ENCODE results near the gene ACTN4. TPM values are rescaled to one million over a fixed set of nuclear protein-coding genes. Genes with fewer than 3 reads are reported as not detected.

ACTN4 gene
- total and polyA plus RNA-seq, 10 of the 15 experiments (the other 5 are each of a cell fraction or from before 2014, with no cell fraction given): 2.4 to 293 (median 72.5) TPM

GRCh38 chr19:38648769-38649304 is 1.4 kb downstream of the ACTN4 start (continued):
- TF ChIP-seq RELB (IDR thresholded peaks at IDR 0.05; ENCODE audit: low read depth) (0 out of 2 replicates have a peak, but pooled peaks have one; percentile 9), MEF2A (IDR thresholded peaks at IDR 0.05; ENCODE audit: insufficient read depth, low read depth, low read length) (no peak), NBN (IDR thresholded peaks at IDR 0.05) (0 out of 2 replicates have a peak, but pooled peaks have one; percentile 12)

DNA sequence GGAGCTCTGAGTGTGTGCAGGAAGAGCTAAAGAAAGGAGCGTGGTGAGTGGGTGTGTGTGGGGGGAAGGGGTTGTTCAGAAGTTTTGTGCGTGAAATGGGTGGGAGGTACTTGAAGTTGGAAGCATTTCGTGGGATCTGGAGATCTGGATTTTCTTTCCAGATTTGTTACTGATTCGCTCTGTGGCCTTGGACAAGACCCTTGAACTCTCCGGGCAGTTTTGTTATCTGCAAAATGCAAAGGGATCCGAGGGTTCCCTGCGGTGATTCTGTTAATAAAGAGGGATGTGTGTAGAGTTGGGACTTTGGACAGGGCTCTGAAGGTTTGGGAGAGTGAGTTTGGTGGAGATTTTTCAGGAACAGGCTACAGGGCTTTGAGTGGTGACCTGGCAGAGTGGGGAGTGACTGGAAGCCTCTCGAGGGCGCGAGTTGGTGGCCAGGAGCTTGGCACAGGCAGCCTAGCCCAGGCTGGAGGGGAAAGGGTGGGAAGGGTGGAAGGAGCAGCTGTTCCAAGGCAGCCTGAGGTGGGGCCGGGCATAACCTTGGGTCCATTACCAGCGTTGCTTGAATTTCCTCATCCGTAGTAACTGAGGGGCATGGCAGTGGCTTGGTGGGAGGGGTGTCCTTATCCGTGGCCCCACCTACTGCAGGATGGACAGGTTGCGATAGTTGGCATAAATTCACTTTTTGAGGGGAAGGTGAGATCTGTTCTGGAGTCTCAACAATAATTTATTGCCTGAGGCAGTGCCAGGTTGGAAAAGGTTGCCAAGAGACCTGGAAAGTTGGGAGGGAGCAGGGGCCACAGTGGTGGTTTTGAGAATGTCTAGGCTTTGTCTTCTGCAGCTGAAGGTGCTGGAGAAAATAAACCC is 2.1 kb downstream of the ACTN4 start:
- ATAC-seq (no peak), FAIRE-seq (no peak), DNase-seq (ENCODE audit: low read depth, low spot score) (no peak)
- TF ChIP-seq SREBF1 (IDR thresholded peaks at IDR 0.05; ENCODE audit: low read length): no peak
- 0 out of 2 replicates have a peak, but pooled peaks have one; percentile 33 for TF ChIP-seq POLR2AphosphoS2 (IDR thresholded peaks at IDR 0.05; ENCODE audit: low read depth, low read length)
- TF ChIP-seq EGR1 (IDR thresholded peaks at IDR 0.05; ENCODE audit: borderline replicate concordance in 1 of 2, low read depth in 2 of 2, low read length in 2 of 2): 0 out of 3 replicates have a peak, but pooled peaks of 1 of the 2 experiments have one; percentile 15
- TF ChIP-seq NFYA (IDR thresholded peaks at IDR 0.05; ENCODE audit: borderline replicate concordance, low read depth, low read length): no peak
- 0 out of 2 replicates have a peak, but pooled peaks have one; percentile 20 for TF ChIP-seq MXI1 (IDR thresholded peaks at IDR 0.05; ENCODE audit: low read depth, low read length)
- TF ChIP-seq CEBPB (IDR thresholded peaks at IDR 0.05; ENCODE audit: borderline replicate concordance in 1 of 2, low read depth in 2 of 2, low read length in 2 of 2): no peak
- peak; percentile 36; the same call in 1 of the 2 replicates for TF ChIP-seq MTA3 (IDR thresholded peaks at IDR 0.05; ENCODE audit: borderline replicate concordance, low read length)
- TF ChIP-seq SIN3A (IDR thresholded peaks at IDR 0.05; ENCODE audit: low read depth, low read length): peak; percentile 50; the same call in 1 of the 2 replicates
- WGBS (ENCODE audit: insufficient coverage, insufficient replicate concordance, low lambda C conversion rate, missing lambda C conversion rate): 35% methylated on average over 15 of the region's 15 CpGs
- SMC1A ChIA-PET (ENCODE audit: uncharacterized antibody, unreplicated experiment): interaction anchor here (0.9 to 1.4 kb wide), 4 partner anchors 13 to 105 kb away, joined by 3 read pairs; no protein-coding TSS in a partner anchor
- peak overlapping the region; percentile 97 for H3K4me2 ChIP-seq (ENCODE audit: control insufficient read depth, insufficient read depth)
- H3K4me1 ChIP-seq (ENCODE audit: control insufficient read depth, insufficient read depth, low read length): peaks cover 13% of the 10 kb centered on the region
- POLR2A ChIA-PET: interaction anchor here (0.5 to 2.5 kb wide), 8 partner anchors 11 to 247 kb away, joined by 3 to 8 read pairs (median 4); partner anchors contain the start of genes ECH1, FAM98C and RINL
- in situ Hi-C loops (cut with MboI): loop anchor here (25.0 kb wide), 1 partner anchor 237 kb away; the partner anchor contains the start of gene FAM98C
- no TSS peak for BruUV-seq (replicated peaks)
- H2AFZ ChIP-seq (ENCODE audit: control insufficient read depth, low read depth, low read length): no peak overlapping the region
- H3K4me3 ChIP-seq: peak overlapping the region; percentile 100
- H3K36me3 ChIP-seq (ENCODE audit: control insufficient read depth in 2 of 2, insufficient read depth in 2 of 2, low read length in 1 of 2): no peaks in the 10 kb centered on the region
- peak overlapping the region; percentile 79 for H3K27ac ChIP-seq (ENCODE audit: control insufficient read depth, insufficient read depth)
- H3K9ac ChIP-seq (ENCODE audit: control insufficient read depth, insufficient read depth, low read length): peak overlapping the region; percentile 95
- intact Hi-C loops (cut with micrococcal nuclease; ENCODE audit: unreplicated experiment): loop anchor here (5.0 kb wide), 1 partner anchor 38 kb away; no protein-coding TSS in a partner anchor
- RAD21 ChIA-PET (ENCODE audit: unreplicated experiment): interaction anchor here (0.6 to 1.3 kb wide), 4 partner anchors 37 to 281 kb away, joined by 3 to 4 read pairs (median 4); partner anchors contain the start of genes MRPS12 and SARS2
- CTCF ChIA-PET: interaction anchor here (0.6 to 6.5 kb wide), 5 partner anchors 10 to 281 kb away, joined by 3 to 53 read pairs (median 4); partner anchors contain the start of genes MRPS12 and SARS2
- no peaks in the 10 kb centered on the region for H3K27me3 ChIP-seq (replicated peaks in 1 of 2; ENCODE audit: control insufficient read depth in 2 of 2, insufficient read depth in 2 of 2, low read length in 1 of 2)
- H4K20me1 ChIP-seq (ENCODE audit: control insufficient read depth, insufficient read depth): no peaks in the 10 kb centered on the region; the same call in 1 of the 2 replicates
- peaks cover 69% of the 10 kb centered on the region for H3K79me2 ChIP-seq (ENCODE audit: control insufficient read depth, insufficient read depth, low read length)
- H3K9me3 ChIP-seq (replicated peaks; ENCODE audit: control insufficient read depth, insufficient read depth, low read length): no peaks in the 10 kb centered on the region

All from GM12878 (cell line).